ENCODE measurements around the gene DNAJB6. TPM values are rescaled to one million over a fixed set of nuclear protein-coding genes. Genes with fewer than 3 reads are reported as not detected.

The DNAJB6 gene
- total and polyA plus RNA-seq, 2 donors (not counting 3 experiments of a cell fraction or from before 2014, with no cell fraction given) = 69.6 to 135 TPM

- no peak overlapping the region for H3K4me2 ChIP-seq (ENCODE audit: insufficient read depth, low read length)
- no peaks in the 10 kb centered on the region for H3K79me2 ChIP-seq (ENCODE audit: control insufficient read depth, insufficient read depth, low read length)
- no peak overlapping the region for H3K4me3 ChIP-seq (replicated peaks in 1 of 3; ENCODE audit: insufficient read depth in 1 of 3, low read depth in 1 of 3, low read length in 3 of 3)
- H2AFZ ChIP-seq (ENCODE audit: low read depth, low read length) = no peak overlapping the region
- H3K27ac ChIP-seq (ENCODE audit: insufficient read depth, low read depth, low read length) = no peak overlapping the region
- FAIRE-seq (no peak), DNase-seq (ENCODE audit: low read depth, low spot score) (no peak)
- no TSS peak for BruUV-seq (replicated peaks)
- H3K4me1 ChIP-seq (ENCODE audit: control insufficient read depth, extremely low read depth, insufficient read depth, low read length) = no peaks in the 10 kb centered on the region
- H4K20me1 ChIP-seq (replicated peaks; ENCODE audit: control insufficient read depth, extremely low read depth, insufficient read depth, low read length) = no peaks in the 10 kb centered on the region
- no peaks in the 10 kb centered on the region for H3K9me3 ChIP-seq (replicated peaks; ENCODE audit: control insufficient read depth, insufficient read depth, low read length)
- dilution Hi-C loops (cut with MboI; ENCODE audit: extremely low pct_ligation_motif_present, low sequenced_read_pairs) (no loop called here), intact Hi-C loops (cut with micrococcal nuclease) (no loop called here)
- H3K9ac ChIP-seq (replicated peaks; ENCODE audit: extremely low read depth, insufficient read depth, low read length) = no peak overlapping the region
- no peaks in the 10 kb centered on the region for H3K27me3 ChIP-seq (ENCODE audit: control insufficient read depth in 2 of 2, insufficient read depth in 2 of 2, low read length in 2 of 2)
- POLR2A ChIA-PET = no interaction called here
- H3K36me3 ChIP-seq (ENCODE audit: control insufficient read depth in 2 of 2, extremely low read depth in 1 of 2, insufficient read depth in 2 of 2, low read length in 2 of 2) = no peaks in the 10 kb centered on the region
- CTCF ChIA-PET = no interaction called here
- TF ChIP-seq POLR2AphosphoS5 (IDR thresholded peaks at IDR 0.05; ENCODE audit: insufficient read depth, low read depth, low read length) = no peak
- no peak for TF ChIP-seq CTCF (IDR thresholded peaks at IDR 0.05; ENCODE audit: extremely low read depth in 1 of 2, insufficient read depth in 1 of 2, low read depth in 1 of 2, low read length in 2 of 2)
- TF ChIP-seq FOS (IDR thresholded peaks at IDR 0.05; ENCODE audit: borderline replicate concordance, insufficient read depth, low read length) = no peak
- no peak for TF ChIP-seq MAX (IDR thresholded peaks at IDR 0.05; ENCODE audit: insufficient read depth, insufficient read length)
- TF ChIP-seq GATA2 (IDR thresholded peaks at IDR 0.05; ENCODE audit: insufficient read depth, insufficient read length, low read depth, low read length) = no peak
- no peak for TF ChIP-seq JUN (IDR thresholded peaks at IDR 0.05; ENCODE audit: borderline replicate concordance, insufficient read depth, insufficient read length, low read depth)
- no peak for TF ChIP-seq EZH2 (IDR thresholded peaks at IDR 0.05; ENCODE audit: borderline replicate concordance, low read depth, low read length, severe bottlenecking)
- TF ChIP-seq POLR2A (IDR thresholded peaks at IDR 0.05; ENCODE audit: low read depth, low read length) = no peak
- TF ChIP-seq MYC (IDR thresholded peaks at IDR 0.05; ENCODE audit: low read depth, low read length) = no peak
- H3K9me1 ChIP-seq (replicated peaks; ENCODE audit: control insufficient read depth, extremely low read depth, insufficient read depth, low read length) = no peaks in the 10 kb centered on the region
Observed at GRCh38 chr7:157440346-157441022, 103.7 kb downstream of the DNAJB6 start.
